HepG2 (cell line): ENCODE results near the gene P2RY11. TPM values are rescaled to one million over a fixed set of nuclear protein-coding genes. Genes with fewer than 3 reads are reported as not detected.
A peak's percentile ranks its signal among the peaks of the same experiment; 100 is the strongest.

Experiments
- ATF6 ChIP-seq: sonication (generic); formaldehyde crosslinking; conservative IDR thresholded peaks from 2 replicates; pipeline ENCODE4 v1.4.0; 2020; ENCODE audit warnings: missing genetic modification reagents
- CREB1 ChIP-seq, 2 experiments: fragments of 450-650 bp in 1 of 2; IDR thresholded peaks; 2 replicates each; pipeline ENCODE4 v1.6.1; 2016 to 2017; ENCODE audit warnings: control low read depth in 1 of 2, mild to moderate bottlenecking in 1 of 2, missing compliant biosample characterization in 1 of 2, missing genetic modification characterization in 1 of 2
- FOXO1 ChIP-seq: sonication (generic); formaldehyde crosslinking; IDR thresholded peaks from 2 replicates; pipeline ENCODE4 v1.4.0; 2020; ENCODE audit warnings: missing genetic modification reagents
- HDAC6 ChIP-seq: fragments of 200-600 bp; sonication (generic); IDR thresholded peaks from 2 replicates; pipeline ENCODE4 v1.7.0; 2017; ENCODE audit warnings: mild to moderate bottlenecking, antibody characterized with exemption, low read length, low read depth
- HINFP ChIP-seq: sonication (generic); formaldehyde crosslinking; IDR thresholded peaks from 2 replicates; pipeline ENCODE4 v1.4.0; 2020; ENCODE audit warnings: low read depth, mild to moderate bottlenecking, missing genetic modification reagents
- HNRNPLL ChIP-seq: fragments of 200-400 bp; formaldehyde crosslinking; IDR thresholded peaks from 2 replicates; pipeline ENCODE4 v1.6.1; 2017; ENCODE audit warnings: mild to moderate bottlenecking, low read depth, low read length; ENCODE audit not compliant: poor library complexity, severe bottlenecking
- HOXD1 ChIP-seq: sonication (generic); formaldehyde crosslinking; IDR thresholded peaks from 2 replicates; pipeline ENCODE4 v1.5.0; 2020; ENCODE audit warnings: missing genetic modification reagents
- KDM5A ChIP-seq: fragments of 200-600 bp; sonication (generic); IDR thresholded peaks from 2 replicates; pipeline ENCODE4 v1.7.0; 2018; ENCODE audit warnings: antibody characterized with exemption, mild to moderate bottlenecking, low read length, borderline replicate concordance
- RAD21 ChIP-seq: fragments of 450-650 bp; formaldehyde crosslinking; IDR thresholded peaks from 2 replicates; pipeline ENCODE4 v1.5.0; 2020; ENCODE audit warnings: mild to moderate bottlenecking
- RBM22 ChIP-seq: fragments of 200-400 bp; formaldehyde crosslinking; optimal IDR thresholded peaks from 2 replicates; pipeline ENCODE3; 2017; ENCODE audit warnings: mild to moderate bottlenecking, low read length, moderate library complexity
- SAFB2 ChIP-seq: sonication (generic); formaldehyde crosslinking; IDR thresholded peaks from 2 replicates; pipeline ENCODE4 v1.5.1; 2020; ENCODE audit warnings: missing genetic modification reagents, low read depth, mild to moderate bottlenecking, borderline replicate concordance
- SAP130 ChIP-seq: IDR thresholded peaks from 2 replicates; pipeline ENCODE4 v1.6.1; 2016; ENCODE audit warnings: low read depth
- TGIF2 ChIP-seq: IDR thresholded peaks from 2 replicates; pipeline ENCODE4 v1.6.1; 2016; ENCODE audit warnings: control low read depth, missing compliant biosample characterization
- ZNF138 ChIP-seq: sonication (generic); formaldehyde crosslinking; IDR thresholded peaks from 2 replicates; pipeline ENCODE4 v1.5.0; 2020; ENCODE audit warnings: mild to moderate bottlenecking, low read depth, missing genetic modification reagents
- ZNF274 ChIP-seq: sonication (generic); formaldehyde crosslinking; IDR thresholded peaks from 2 replicates; pipeline ENCODE4 v1.5.1; 2020; ENCODE audit warnings: mild to moderate bottlenecking, missing genetic modification reagents
- ZNF776 ChIP-seq: sonication (generic); formaldehyde crosslinking; IDR thresholded peaks from 2 replicates; pipeline ENCODE4 v1.4.0; 2020; ENCODE audit warnings: mild to moderate bottlenecking, missing genetic modification reagents
- ZNF850 ChIP-seq: sonication (generic); formaldehyde crosslinking; conservative IDR thresholded peaks from 2 replicates; pipeline ENCODE4 v1.9.0; 2021; ENCODE audit warnings: mild to moderate bottlenecking, missing genetic modification reagents
- ZNF883 ChIP-seq: sonication (generic); formaldehyde crosslinking; IDR thresholded peaks from 2 replicates; pipeline ENCODE4 v1.5.1; 2020; ENCODE audit warnings: mild to moderate bottlenecking, missing genetic modification reagents; ENCODE audit errors: not compliant biosample characterization
- polyA plus RNA-seq, 8 experiments: library from polyadenylated mRNA; depleted of rRNA in 3 of 8; stranded (reverse) in 7 of 8; unstranded in 1 of 8; fragments of >200 nt; fragmentation: Illumina TruSeq in 4 of 8; extraction: Trizol in 4 of 8; gene quantifications; 2 replicates each; pipeline versions ENCODE4 v1.2.1 to v1.2.3, GENCODE V29; 2011 to 2016; ENCODE audit warnings: low read depth in 4 of 8, missing spikeins in 1 of 8, mixed read lengths in 1 of 8; ENCODE audit not compliant: insufficient read depth in 1 of 8
- total RNA-seq, 5 experiments: library from RNA; depleted of rRNA; stranded (reverse); fragments of >200 nt; fragmentation: Illumina TruSeq; extraction: Trizol; gene quantifications; 2 replicates each; pipeline ENCODE4 v1.2.3, GENCODE V29; 2016; ENCODE audit warnings: low read depth in 1 of 5
- TF ChIP-seq, protein P1 (sequence below): sonication (generic); formaldehyde crosslinking; IDR thresholded peaks from 2 replicates; pipeline ENCODE4 v1.5.0; 2020; ENCODE audit warnings: mild to moderate bottlenecking, missing genetic modification reagents, borderline replicate concordance
- TF ChIP-seq, protein P2 (sequence below): IDR thresholded peaks from 2 replicates; pipeline ENCODE4 v1.6.1; 2016; ENCODE audit warnings: low read depth, borderline replicate concordance

P2RY11 gene
- total and polyA plus RNA-seq, 2 of the 13 experiments (the other 11 are each of a cell fraction or from before 2014, with no cell fraction given) = 4.0 to 7.8 TPM

DNA sequence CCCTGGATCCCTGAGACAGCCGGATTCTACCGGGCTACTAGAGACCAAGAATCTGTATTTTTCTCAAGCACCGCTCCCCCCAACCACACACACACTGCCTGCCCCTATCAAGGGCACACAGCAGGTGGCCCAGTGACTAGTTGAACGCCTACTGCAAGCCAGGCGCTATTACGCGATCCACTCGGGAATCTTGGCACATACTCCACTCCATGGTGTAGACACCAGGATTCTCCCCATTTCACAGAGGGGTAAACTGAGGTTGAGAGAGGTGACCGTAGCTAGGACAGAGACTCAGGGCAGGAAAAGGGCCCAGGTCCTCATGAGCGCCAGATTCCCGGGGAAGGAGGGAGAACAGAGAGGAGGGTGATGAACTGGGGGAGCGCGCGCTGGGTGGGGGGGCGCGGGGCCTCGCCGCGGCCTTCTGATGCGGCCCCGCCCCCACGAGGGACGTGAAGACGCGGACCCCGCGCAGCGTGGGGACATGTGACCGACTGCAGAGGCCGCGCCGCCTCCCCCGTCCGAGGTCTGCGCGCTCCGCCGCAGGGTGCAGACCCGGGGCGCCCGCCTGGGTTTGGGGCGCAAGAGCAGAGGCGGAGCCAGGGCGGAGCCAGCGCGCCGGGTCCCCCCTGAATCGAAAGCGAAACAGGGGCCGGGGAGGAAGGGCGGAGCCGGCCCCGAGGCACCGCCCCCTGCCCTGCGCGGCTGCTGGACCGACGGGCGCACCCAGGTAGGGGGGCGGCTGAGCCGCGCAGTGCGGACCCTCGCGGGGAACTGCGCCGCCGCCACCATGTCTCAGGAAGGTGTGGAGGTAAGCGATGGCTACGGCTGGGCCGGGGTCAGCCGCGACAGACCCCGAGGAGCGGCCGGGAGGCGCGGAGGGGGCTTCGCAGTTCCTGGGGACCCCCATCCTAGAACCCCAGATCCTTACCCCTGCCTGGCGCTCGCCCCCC lies 25.6 kb upstream of the P2RY11 start, which contains the start of gene SHFL (continued):
- TF ChIP-seq HOXD1 = 0 out of 2 replicates have a peak, but pooled peaks have one; percentile 13
- TF ChIP-seq SAFB2 (CRISPR knock-in tag) = no peak
- TF ChIP-seq CREB1 (IDR thresholded peaks at IDR 0.05) = no peak
- TF ChIP-seq CREB1 (CRISPR knock-in tag; IDR thresholded peaks at IDR 0.05) = no peak
- TF ChIP-seq, protein P1, sequence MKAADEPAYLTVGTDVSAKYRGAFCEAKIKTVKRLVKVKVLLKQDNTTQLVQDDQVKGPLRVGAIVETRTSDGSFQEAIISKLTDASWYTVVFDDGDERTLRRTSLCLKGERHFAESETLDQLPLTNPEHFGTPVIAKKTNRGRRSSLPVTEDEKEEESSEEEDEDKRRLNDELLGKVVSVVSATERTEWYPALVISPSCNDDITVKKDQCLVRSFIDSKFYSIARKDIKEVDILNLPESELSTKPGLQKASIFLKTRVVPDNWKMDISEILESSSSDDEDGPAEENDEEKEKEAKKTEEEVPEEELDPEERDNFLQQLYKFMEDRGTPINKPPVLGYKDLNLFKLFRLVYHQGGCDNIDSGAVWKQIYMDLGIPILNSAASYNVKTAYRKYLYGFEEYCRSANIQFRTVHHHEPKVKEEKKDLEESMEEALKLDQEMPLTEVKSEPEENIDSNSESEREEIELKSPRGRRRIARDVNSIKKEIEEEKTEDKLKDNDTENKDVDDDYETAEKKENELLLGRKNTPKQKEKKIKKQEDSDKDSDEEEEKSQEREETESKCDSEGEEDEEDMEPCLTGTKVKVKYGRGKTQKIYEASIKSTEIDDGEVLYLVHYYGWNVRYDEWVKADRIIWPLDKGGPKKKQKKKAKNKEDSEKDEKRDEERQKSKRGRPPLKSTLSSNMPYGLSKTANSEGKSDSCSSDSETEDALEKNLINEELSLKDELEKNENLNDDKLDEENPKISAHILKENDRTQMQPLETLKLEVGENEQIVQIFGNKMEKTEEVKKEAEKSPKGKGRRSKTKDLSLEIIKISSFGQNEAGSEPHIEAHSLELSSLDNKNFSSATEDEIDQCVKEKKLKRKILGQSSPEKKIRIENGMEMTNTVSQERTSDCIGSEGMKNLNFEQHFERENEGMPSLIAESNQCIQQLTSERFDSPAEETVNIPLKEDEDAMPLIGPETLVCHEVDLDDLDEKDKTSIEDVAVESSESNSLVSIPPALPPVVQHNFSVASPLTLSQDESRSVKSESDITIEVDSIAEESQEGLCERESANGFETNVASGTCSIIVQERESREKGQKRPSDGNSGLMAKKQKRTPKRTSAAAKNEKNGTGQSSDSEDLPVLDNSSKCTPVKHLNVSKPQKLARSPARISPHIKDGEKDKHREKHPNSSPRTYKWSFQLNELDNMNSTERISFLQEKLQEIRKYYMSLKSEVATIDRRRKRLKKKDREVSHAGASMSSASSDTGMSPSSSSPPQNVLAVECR (CRISPR knock-in tag) = peak; percentile 73; the same call in 1 of the 2 replicates
- peak; percentile 10; the same call in 1 of the 2 replicates for TF ChIP-seq FOXO1 (CRISPR knock-in tag)
- TF ChIP-seq ZNF850 = peak; percentile 74; the same call in 1 of the 2 replicates
- TF ChIP-seq HINFP (CRISPR knock-in tag) = 0 out of 2 replicates have a peak, but pooled peaks have one; percentile 66
- TF ChIP-seq ZNF776 (CRISPR knock-in tag) = peak; percentile 68
- peak; percentile 16; the same call in 1 of the 2 replicates for TF ChIP-seq RAD21
- 0 out of 2 replicates have a peak, but pooled peaks have one; percentile 74 for TF ChIP-seq ZNF138 (CRISPR knock-in tag)
- peak; percentile 72 for TF ChIP-seq ZNF274 (CRISPR knock-in tag)
- TF ChIP-seq KDM5A = peak; percentile 46; the same call in 1 of the 2 replicates
- peak; percentile 59 for TF ChIP-seq SAP130 (CRISPR knock-in tag)
- TF ChIP-seq HDAC6 = no peak
- TF ChIP-seq HNRNPLL = peak; percentile 29
- 0 out of 2 replicates have a peak, but pooled peaks have one; percentile 37 for TF ChIP-seq ATF6 (CRISPR knock-in tag)
- 0 out of 2 replicates have a peak, but pooled peaks have one; percentile 14 for TF ChIP-seq TGIF2
- no peak for TF ChIP-seq RBM22
- TF ChIP-seq, protein P2, sequence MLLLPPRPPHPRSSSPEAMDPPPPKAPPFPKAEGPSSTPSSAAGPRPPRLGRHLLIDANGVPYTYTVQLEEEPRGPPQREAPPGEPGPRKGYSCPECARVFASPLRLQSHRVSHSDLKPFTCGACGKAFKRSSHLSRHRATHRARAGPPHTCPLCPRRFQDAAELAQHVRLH (CRISPR knock-in tag) = 0 out of 2 replicates have a peak, but pooled peaks have one; percentile 5
- peak; percentile 58 for TF ChIP-seq ZNF883 (CRISPR knock-in tag)
